Activated T-cell treated with anti-CD3 and anti-CD28 coated beads for 24 hours (primary cell): Measurements from ENCODE around the gene BCL2L2.

ENCODE experiments used
- DNase-seq: peaks from one replicate; pipeline ENCODE4 v3.0.0-alpha.2; 2020; ENCODE audit warnings: low read depth

Gene BCL2L2

DNA sequence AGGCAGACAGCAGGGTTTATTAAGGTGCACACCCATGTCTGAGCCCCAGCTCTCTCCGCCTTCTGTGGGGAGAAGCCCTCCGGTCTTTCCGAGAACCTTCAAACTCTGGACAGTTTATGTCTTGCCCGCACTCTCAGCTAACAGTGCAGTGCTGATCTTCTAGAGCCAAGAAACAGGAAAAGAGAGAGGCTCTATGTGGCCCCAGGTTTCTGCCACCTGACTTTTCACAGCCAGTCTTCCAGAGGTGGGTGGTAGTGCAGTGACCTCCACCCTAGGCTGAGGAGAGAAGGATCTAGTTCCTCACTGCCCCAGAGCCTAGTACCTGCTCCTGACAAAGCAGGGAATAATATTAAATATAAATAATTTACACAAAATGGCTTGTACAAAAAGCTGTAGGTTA, 50.0 kb downstream of the BCL2L2 start:
- DNase-seq: no peak

GRCh38 chr14:23357261-23357660, 50.6 kb downstream of the BCL2L2 start:
- DNase-seq: no peak

DNA sequence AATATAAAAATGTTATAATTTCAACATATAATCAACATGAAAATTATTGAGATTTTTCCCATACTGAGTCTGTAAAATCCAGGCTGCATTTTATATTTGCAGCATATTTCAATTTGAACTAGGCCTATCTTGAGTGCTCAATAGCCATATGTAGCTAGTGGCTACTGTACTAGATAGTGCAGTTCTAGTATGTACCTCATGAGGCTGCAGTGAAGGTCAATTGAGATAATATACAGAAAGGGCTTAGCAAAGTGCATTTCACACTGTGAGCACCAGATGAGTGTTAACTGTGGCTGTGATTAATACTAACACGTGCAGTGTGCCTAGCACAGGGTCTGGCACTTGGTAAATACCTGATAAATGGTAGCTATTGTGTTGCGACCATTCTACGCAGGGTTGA, 51.4 kb downstream of the BCL2L2 start:
- no peak for DNase-seq

DNA sequence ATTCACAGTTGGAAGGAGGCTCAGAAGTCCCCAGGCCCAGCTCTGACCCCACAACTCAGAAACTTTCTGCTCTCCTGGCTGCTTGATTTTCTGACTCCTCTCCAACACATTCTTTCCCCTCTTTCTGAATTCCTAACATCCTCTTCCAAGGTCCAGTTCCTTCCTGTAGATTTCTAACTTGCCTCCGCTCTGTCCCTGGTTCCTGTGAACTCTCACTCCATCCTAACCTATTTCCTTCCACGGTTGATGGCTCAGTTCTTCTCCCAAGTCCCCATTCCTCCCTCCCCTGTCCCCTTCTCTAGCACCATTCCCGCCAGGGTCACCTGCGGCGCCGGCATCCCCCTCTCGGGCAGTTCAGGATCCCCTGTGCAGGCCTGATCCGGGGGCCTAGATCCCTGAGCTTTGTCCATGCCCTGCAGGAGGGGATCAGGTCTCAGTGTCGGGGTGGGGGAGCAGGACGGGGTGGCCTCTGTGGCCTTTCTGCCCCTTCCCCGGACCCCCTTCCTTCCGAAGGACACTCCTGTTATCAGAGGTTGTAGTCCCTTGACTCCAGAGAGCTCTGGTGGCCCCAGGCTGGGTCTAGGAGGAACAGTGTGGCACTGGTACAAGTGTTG, 52.0 kb downstream of the BCL2L2 start:
- DNase-seq: no peak

DNA sequence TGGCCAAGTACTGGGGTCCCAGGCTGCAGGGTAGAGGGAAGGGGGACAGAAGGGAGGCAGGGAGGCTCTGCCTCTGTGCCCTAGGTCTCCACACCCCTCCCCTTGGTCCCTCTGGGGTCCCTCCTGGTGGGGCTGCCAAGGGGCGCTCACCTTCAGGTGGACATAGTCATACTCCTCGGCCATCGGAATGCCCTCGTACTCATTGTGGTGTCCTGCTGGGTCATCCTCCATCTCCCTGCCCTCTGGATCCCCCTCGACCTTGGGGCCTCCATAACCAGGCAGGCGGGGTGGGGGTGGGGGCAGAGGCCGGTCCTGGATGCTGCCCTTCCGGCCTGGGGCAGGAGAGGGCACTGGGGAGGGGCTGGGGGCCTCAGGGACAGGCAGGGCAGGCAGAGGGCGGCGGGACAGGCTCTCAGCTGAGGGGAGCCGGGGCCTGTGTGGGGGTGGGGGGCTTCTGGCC, 52.6 kb downstream of the BCL2L2 start:
- no peak for DNase-seq

GRCh38 chr14:23359722-23360447, 53.3 kb downstream of the BCL2L2 start:
- DNase-seq: no peak

GRCh38 chr14:23360496-23360895, 53.9 kb downstream of the BCL2L2 start:
- DNase-seq: no peak

- DNase-seq: no peak
These were observed 54.7 kb downstream of the BCL2L2 start for GRCh38 chr14:23361320-23361719.
